ENCODE results near the gene LCK. TPM values are rescaled to one million over a fixed set of nuclear protein-coding genes. Genes with fewer than 3 reads are reported as not detected.
A peak's percentile ranks its signal among the peaks of the same experiment; 100 is the strongest.

LCK gene
- total RNA-seq, 1 experiment from 2014 or later, result not detected

DNA sequence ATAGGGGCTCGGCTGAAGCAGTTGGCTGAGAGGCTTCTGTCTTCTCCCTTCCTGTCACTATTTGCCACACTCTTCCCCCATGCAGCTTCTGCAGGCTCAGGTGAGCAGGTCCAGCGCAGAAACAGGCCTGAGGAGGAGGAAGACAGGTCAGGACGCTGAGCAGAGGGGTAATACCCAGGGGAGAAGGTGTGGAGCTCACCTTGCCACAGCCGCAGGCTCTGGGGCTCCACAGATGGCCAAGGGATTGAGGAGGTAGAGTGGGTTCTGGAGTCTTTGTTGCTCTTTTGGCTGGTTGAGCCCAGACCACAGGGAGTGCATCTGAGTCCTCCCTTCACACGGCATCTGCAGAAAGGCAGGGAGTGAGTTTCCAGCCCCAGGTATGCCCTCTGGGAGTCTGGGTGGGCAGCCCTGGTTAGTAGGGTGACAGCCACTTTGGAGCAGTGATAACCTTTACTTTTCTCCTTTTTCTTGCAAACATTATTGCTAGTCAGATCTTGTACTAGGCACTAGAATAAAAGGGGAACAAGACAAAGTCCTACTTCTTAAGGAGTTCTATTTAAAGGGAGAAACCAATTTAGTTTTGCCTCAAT, 19.1 kb upstream of the LCK start:
- no TSS peak for BruUV-seq (replicated peaks)
- POLR2A ChIA-PET, result interaction anchor here (1.6 kb wide), 1 partner anchor 9 kb away, joined by 4 read pairs; the partner anchor contains the start of genes EIF3I and TMEM234

DNA sequence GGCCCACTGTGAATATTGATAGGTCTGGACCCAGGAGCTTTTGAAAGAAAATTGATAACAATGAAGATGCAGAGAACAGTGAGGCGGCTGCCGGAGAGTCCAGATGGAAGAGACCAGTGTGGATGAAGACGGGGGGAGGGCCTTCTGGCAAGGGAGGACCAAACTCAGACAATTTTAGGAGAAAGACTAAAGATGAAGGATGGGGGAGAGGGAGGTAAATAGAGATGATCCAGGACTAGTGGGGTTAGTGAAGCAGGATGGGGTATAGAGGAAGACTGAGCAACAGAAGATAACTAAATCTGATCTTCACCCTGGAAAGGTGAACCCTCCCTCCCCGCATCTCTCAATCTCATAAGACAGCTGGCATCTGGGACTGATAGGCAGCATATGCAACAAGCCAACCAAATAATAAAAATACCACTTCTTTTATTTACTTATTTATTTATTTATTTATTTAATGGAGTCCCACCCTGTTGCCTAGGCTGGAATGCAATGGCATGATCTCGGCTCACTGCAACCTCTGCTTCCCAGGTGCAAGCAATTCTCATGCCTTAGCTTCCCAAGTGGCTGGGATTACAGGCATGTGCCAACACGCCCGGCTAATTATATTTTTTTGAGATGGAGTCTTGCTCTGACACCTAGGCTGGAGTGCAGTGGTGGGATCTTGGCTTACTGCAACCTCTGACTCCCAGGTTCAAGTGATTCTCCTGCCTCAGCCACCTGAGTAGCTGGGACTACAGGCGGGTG, 18.3 kb upstream of the LCK start:
- no peaks in the 10 kb centered on the region for H3K9me3 Mint-ChIP-seq (ENCODE audit: unreplicated experiment)
- no TSS peak for BruUV-seq (replicated peaks)
- peak overlapping the region; percentile 12 for H3K27ac Mint-ChIP-seq (ENCODE audit: low read depth, unreplicated experiment)
- H3K4me3 Mint-ChIP-seq (ENCODE audit: unreplicated experiment), result no peak overlapping the region
- H3K27me3 Mint-ChIP-seq (ENCODE audit: insufficient read depth, unreplicated experiment), result no peaks in the 10 kb centered on the region
- intact Hi-C loops (cut with micrococcal nuclease), result no loop called here
- ChIA-PET CTCF (no interaction called here), POLR2A (interaction anchor here (1.1 to 1.6 kb wide), 2 partner anchors 10 to 59 kb away, joined by 3 to 4 read pairs; partner anchors contain the start of genes EIF3I, HDAC1 and TMEM234)
- peaks cover 50% of the 10 kb centered on the region for H3K36me3 Mint-ChIP-seq (ENCODE audit: insufficient read depth, unreplicated experiment)
- no peak for DNase-seq (ENCODE audit: unreplicated experiment)
- peaks cover 15% of the 10 kb centered on the region for H3K4me1 Mint-ChIP-seq (ENCODE audit: insufficient read depth, unreplicated experiment)
- TF ChIP-seq, protein P1, sequence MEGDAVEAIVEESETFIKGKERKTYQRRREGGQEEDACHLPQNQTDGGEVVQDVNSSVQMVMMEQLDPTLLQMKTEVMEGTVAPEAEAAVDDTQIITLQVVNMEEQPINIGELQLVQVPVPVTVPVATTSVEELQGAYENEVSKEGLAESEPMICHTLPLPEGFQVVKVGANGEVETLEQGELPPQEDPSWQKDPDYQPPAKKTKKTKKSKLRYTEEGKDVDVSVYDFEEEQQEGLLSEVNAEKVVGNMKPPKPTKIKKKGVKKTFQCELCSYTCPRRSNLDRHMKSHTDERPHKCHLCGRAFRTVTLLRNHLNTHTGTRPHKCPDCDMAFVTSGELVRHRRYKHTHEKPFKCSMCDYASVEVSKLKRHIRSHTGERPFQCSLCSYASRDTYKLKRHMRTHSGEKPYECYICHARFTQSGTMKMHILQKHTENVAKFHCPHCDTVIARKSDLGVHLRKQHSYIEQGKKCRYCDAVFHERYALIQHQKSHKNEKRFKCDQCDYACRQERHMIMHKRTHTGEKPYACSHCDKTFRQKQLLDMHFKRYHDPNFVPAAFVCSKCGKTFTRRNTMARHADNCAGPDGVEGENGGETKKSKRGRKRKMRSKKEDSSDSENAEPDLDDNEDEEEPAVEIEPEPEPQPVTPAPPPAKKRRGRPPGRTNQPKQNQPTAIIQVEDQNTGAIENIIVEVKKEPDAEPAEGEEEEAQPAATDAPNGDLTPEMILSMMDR (IDR thresholded peaks at IDR 0.05; ENCODE audit: unreplicated experiment), result no peak

More for the DNA sequence above, 19.1 kb upstream of the LCK start:
- Mint-ChIP-seq H3K9me3 (ENCODE audit: unreplicated experiment) (no peaks in the 10 kb centered on the region), H3K4me1 (ENCODE audit: insufficient read depth, unreplicated experiment) (peaks cover 15% of the 10 kb centered on the region), H3K4me3 (ENCODE audit: unreplicated experiment) (no peak overlapping the region), H3K36me3 (ENCODE audit: insufficient read depth, unreplicated experiment) (peaks cover 58% of the 10 kb centered on the region), H3K27me3 (ENCODE audit: insufficient read depth, unreplicated experiment) (no peaks in the 10 kb centered on the region), H3K27ac (ENCODE audit: low read depth, unreplicated experiment) (no peak overlapping the region)
- TF ChIP-seq, protein P1 (IDR thresholded peaks at IDR 0.05; ENCODE audit: unreplicated experiment), result no peak
- intact Hi-C loops (cut with micrococcal nuclease), result no loop called here
- DNase-seq (ENCODE audit: unreplicated experiment), result no peak
- CTCF ChIA-PET, result interaction anchor here (1.3 kb wide), 1 partner anchor 16 kb away, joined by 3 read pairs; no protein-coding TSS in a partner anchor

DNA sequence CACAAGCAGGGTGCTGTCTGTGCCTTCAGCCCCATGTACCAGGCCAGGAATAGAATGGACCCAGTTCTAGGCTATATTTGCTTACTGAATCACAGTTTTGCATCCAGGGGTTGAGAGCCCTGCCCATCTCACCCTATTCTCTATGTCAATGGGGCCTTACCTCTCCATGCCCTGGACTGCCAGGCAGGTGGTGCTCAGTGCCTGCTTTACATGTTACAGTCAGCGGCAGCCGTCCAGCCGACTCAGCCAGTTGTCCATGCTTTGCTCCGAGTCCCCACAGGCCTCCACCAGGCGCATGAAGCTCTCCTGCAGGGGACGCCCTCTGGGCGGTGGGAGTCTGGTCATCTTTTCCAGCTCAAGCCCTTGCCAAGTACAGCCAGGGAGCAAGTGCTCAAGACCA, 16.3 kb upstream of the LCK start:
- no peaks in the 10 kb centered on the region for H3K9me3 Mint-ChIP-seq (ENCODE audit: unreplicated experiment)
- TF ChIP-seq, protein P1 (IDR thresholded peaks at IDR 0.05; ENCODE audit: unreplicated experiment), result no peak
- BruUV-seq (replicated peaks), result no TSS peak
- POLR2A ChIA-PET, result interaction anchor here (1.2 to 2.2 kb wide), 3 partner anchors 12 to 36 kb away, joined by 4 to 9 read pairs (median 6); no protein-coding TSS in a partner anchor
- DNase-seq (ENCODE audit: unreplicated experiment), result no peak
- peaks cover 30% of the 10 kb centered on the region for H3K36me3 Mint-ChIP-seq (ENCODE audit: insufficient read depth, unreplicated experiment)
- intact Hi-C loops (cut with micrococcal nuclease), result no loop called here
- H3K27ac Mint-ChIP-seq (ENCODE audit: low read depth, unreplicated experiment), result no peak overlapping the region
- H3K4me3 Mint-ChIP-seq (ENCODE audit: unreplicated experiment), result no peak overlapping the region
- no peaks in the 10 kb centered on the region for H3K27me3 Mint-ChIP-seq (ENCODE audit: insufficient read depth, unreplicated experiment)
- CTCF ChIA-PET, result interaction anchor here (0.5 to 1.2 kb wide), 4 partner anchors 19 to 76 kb away, joined by 3 to 5 read pairs (median 4); no protein-coding TSS in a partner anchor
- H3K4me1 Mint-ChIP-seq (ENCODE audit: insufficient read depth, unreplicated experiment), result peaks cover 15% of the 10 kb centered on the region

DNA sequence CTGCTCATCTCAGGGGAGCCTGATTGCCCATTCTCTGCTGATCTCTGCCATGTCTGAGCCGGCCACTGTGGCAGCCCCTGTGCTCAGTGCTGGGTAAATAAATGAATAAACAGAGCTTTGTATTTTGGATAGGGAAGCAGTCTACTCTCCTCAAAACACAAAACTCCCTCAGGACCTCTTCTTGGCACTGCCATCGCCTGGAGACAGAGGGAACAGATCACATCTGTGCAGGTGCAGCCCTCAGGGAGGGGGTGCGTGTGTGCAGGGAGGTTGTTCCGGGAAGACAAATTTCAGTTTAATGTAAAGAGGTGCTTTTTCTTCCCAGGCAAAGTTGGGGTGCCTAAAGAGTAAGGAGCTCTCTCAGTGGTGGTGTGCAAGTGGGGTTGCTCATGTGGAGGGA, 11.7 kb upstream of the LCK start:
- peaks cover 13% of the 10 kb centered on the region for H3K4me1 Mint-ChIP-seq (ENCODE audit: insufficient read depth, unreplicated experiment)
- intact Hi-C loops (cut with micrococcal nuclease), result no loop called here
- CTCF ChIA-PET, result interaction anchor here (0.9 to 1.9 kb wide), 2 partner anchors 10 to 79 kb away, joined by 3 to 10 read pairs; no protein-coding TSS in a partner anchor
- no peak for DNase-seq (ENCODE audit: unreplicated experiment)
- BruUV-seq (replicated peaks), result no TSS peak
- POLR2A ChIA-PET, result interaction anchor here (1.2 kb wide), 1 partner anchor 37 kb away, joined by 4 read pairs; no protein-coding TSS in a partner anchor
- no peak overlapping the region for H3K27ac Mint-ChIP-seq (ENCODE audit: low read depth, unreplicated experiment)
- TF ChIP-seq, protein P1 (IDR thresholded peaks at IDR 0.05; ENCODE audit: unreplicated experiment), result no peak
- no peaks in the 10 kb centered on the region for H3K36me3 Mint-ChIP-seq (ENCODE audit: insufficient read depth, unreplicated experiment)
- H3K9me3 Mint-ChIP-seq (ENCODE audit: unreplicated experiment), result no peaks in the 10 kb centered on the region
- H3K4me3 Mint-ChIP-seq (ENCODE audit: unreplicated experiment), result peak overlapping the region; percentile 68
- H3K27me3 Mint-ChIP-seq (ENCODE audit: insufficient read depth, unreplicated experiment), result no peaks in the 10 kb centered on the region
